ENCODE measurements around the gene ZAP70. TPM values are rescaled to one million over a fixed set of nuclear protein-coding genes. Genes with fewer than 3 reads are reported as not detected.

The ZAP70 gene
- total RNA-seq, 2 donors from 2014 or later: 164 to 190 TPM

GRCh38 chr2:97724501-97724900 lies 11.1 kb downstream of the ZAP70 start:
- Mint-ChIP-seq H3K36me3 (ENCODE audit: insufficient read depth in 2 of 2) (peaks cover 27 to 72% of the 10 kb centered on the region in 2 donors), H3K9me3 (peaks cover 0 to 1% of the 10 kb centered on the region in 2 donors), H3K27me3 (ENCODE audit: low read depth) (no peaks in the 10 kb centered on the region), H3K4me1 (ENCODE audit: low read depth) (peaks cover 74% of the 10 kb centered on the region), H3K27ac (no peak overlapping the region), H3K4me3 (no peak overlapping the region)
- ATAC-seq (replicated peaks in 1 of 2) (no peak), DNase-seq (no peak)

- peaks cover 0 to 1% of the 10 kb centered on the region in 2 donors for H3K9me3 Mint-ChIP-seq
- DNase-seq (no peak), ATAC-seq (replicated peaks in 1 of 2) (no peak)
- no peaks in the 10 kb centered on the region for H3K27me3 Mint-ChIP-seq (ENCODE audit: low read depth)
- H3K36me3 Mint-ChIP-seq (ENCODE audit: insufficient read depth in 2 of 2): peaks cover 29 to 73% of the 10 kb centered on the region in 2 donors
- H3K4me3 Mint-ChIP-seq: no peak overlapping the region
- peaks cover 68% of the 10 kb centered on the region for H3K4me1 Mint-ChIP-seq (ENCODE audit: low read depth)
- peak overlapping the region; percentile 23 for H3K27ac Mint-ChIP-seq
These were observed 11.7 kb downstream of the ZAP70 start for GRCh38 chr2:97724946-97725688.

GRCh38 chr2:97726261-97727064 lies 13.1 kb downstream of the ZAP70 start:
- Mint-ChIP-seq H3K27me3 (ENCODE audit: low read depth) (no peaks in the 10 kb centered on the region), H3K4me3 (no peak overlapping the region), H3K36me3 (ENCODE audit: insufficient read depth in 2 of 2) (peaks cover 35 to 74% of the 10 kb centered on the region in 2 donors), H3K27ac (no peak overlapping the region), H3K9me3 (peaks cover 0 to 1% of the 10 kb centered on the region in 2 donors), H3K4me1 (ENCODE audit: low read depth) (peaks cover 58% of the 10 kb centered on the region)
- ATAC-seq (replicated peaks in 1 of 2): no peak
- DNase-seq: no peak

- DNase-seq: no peak
- Mint-ChIP-seq H3K36me3 (ENCODE audit: insufficient read depth in 2 of 2) (peaks cover 36 to 78% of the 10 kb centered on the region in 2 donors), H3K9me3 (peaks cover 0 to 1% of the 10 kb centered on the region in 2 donors), H3K27me3 (ENCODE audit: low read depth) (no peaks in the 10 kb centered on the region), H3K4me1 (ENCODE audit: low read depth) (peaks cover 57% of the 10 kb centered on the region), H3K4me3 (peak overlapping the region in 1 of 2 donors; percentile 4), H3K27ac (peak overlapping the region; percentile 84)
- ATAC-seq (replicated peaks in 1 of 2): peak in 1 of 2 donors; percentile 16
These were observed 13.9 kb downstream of the ZAP70 start for GRCh38 chr2:97727296-97727695.

- peak overlapping the region; percentile 84 for H3K27ac Mint-ChIP-seq
- peaks cover 51% of the 10 kb centered on the region for H3K4me1 Mint-ChIP-seq (ENCODE audit: low read depth)
- peaks cover 0 to 1% of the 10 kb centered on the region in 2 donors for H3K9me3 Mint-ChIP-seq
- peak overlapping the region; percentile 4 to 11 for H3K4me3 Mint-ChIP-seq
- no peaks in the 10 kb centered on the region for H3K27me3 Mint-ChIP-seq (ENCODE audit: low read depth)
- peak; percentile 71 to 82 for ATAC-seq (replicated peaks in 1 of 2)
- peaks cover 36 to 71% of the 10 kb centered on the region in 2 donors for H3K36me3 Mint-ChIP-seq (ENCODE audit: insufficient read depth in 2 of 2)
- no peak for DNase-seq
These were observed 14.8 kb downstream of the ZAP70 start for GRCh38 chr2:97728091-97728731.

GRCh38 chr2:97730245-97730644 lies 16.9 kb downstream of the ZAP70 start:
- Mint-ChIP-seq H3K4me3 (no peak overlapping the region), H3K4me1 (ENCODE audit: low read depth) (peaks cover 41% of the 10 kb centered on the region), H3K27ac (no peak overlapping the region), H3K27me3 (ENCODE audit: low read depth) (no peaks in the 10 kb centered on the region), H3K9me3 (peaks cover 0 to 1% of the 10 kb centered on the region in 2 donors), H3K36me3 (ENCODE audit: insufficient read depth in 2 of 2) (peaks cover 36 to 65% of the 10 kb centered on the region in 2 donors)
- no peak for ATAC-seq (replicated peaks in 1 of 2)
- DNase-seq: no peak

- peaks cover 32 to 56% of the 10 kb centered on the region in 2 donors for H3K36me3 Mint-ChIP-seq (ENCODE audit: insufficient read depth in 2 of 2)
- no peak for ATAC-seq (replicated peaks in 1 of 2)
- no peak overlapping the region for H3K4me3 Mint-ChIP-seq
- H3K9me3 Mint-ChIP-seq: peaks cover 0 to 1% of the 10 kb centered on the region in 2 donors
- DNase-seq: no peak
- H3K27ac Mint-ChIP-seq: peak overlapping the region; percentile 22
- H3K27me3 Mint-ChIP-seq (ENCODE audit: low read depth): no peaks in the 10 kb centered on the region
- H3K4me1 Mint-ChIP-seq (ENCODE audit: low read depth): peaks cover 30% of the 10 kb centered on the region
These were observed 18.1 kb downstream of the ZAP70 start for GRCh38 chr2:97731274-97732020.

- Mint-ChIP-seq H3K27ac (no peak overlapping the region), H3K36me3 (ENCODE audit: insufficient read depth in 2 of 2) (peaks cover 25 to 48% of the 10 kb centered on the region in 2 donors), H3K4me1 (ENCODE audit: low read depth) (peaks cover 19% of the 10 kb centered on the region), H3K4me3 (no peak overlapping the region), H3K27me3 (ENCODE audit: low read depth) (no peaks in the 10 kb centered on the region), H3K9me3 (no peaks in the 10 kb centered on the region)
- ATAC-seq (replicated peaks in 1 of 2) (no peak), DNase-seq (no peak)
These were observed 19.3 kb downstream of the ZAP70 start for GRCh38 chr2:97732436-97733340.

- H3K36me3 Mint-ChIP-seq (ENCODE audit: insufficient read depth in 2 of 2): peaks cover 20 to 44% of the 10 kb centered on the region in 2 donors
- no peaks in the 10 kb centered on the region for H3K27me3 Mint-ChIP-seq (ENCODE audit: low read depth)
These were observed 20.1 kb downstream of the ZAP70 start for GRCh38 chr2:97733341-97734035.

GRCh38 chr2:97734061-97735051 lies 21.0 kb downstream of the ZAP70 start:
- ATAC-seq (replicated peaks in 1 of 2): no peak
- Mint-ChIP-seq H3K4me3 (no peak overlapping the region), H3K4me1 (ENCODE audit: low read depth) (peaks cover 16% of the 10 kb centered on the region), H3K27me3 (ENCODE audit: low read depth) (no peaks in the 10 kb centered on the region), H3K36me3 (ENCODE audit: insufficient read depth in 2 of 2) (peaks cover 16 to 39% of the 10 kb centered on the region in 2 donors), H3K27ac (no peak overlapping the region), H3K9me3 (no peaks in the 10 kb centered on the region)
- DNase-seq: no peak

More at GRCh38 chr2:97733341-97734035, 20.1 kb downstream of the ZAP70 start:
- Mint-ChIP-seq H3K9me3 (no peaks in the 10 kb centered on the region), H3K4me3 (no peak overlapping the region), H3K27ac (no peak overlapping the region), H3K4me1 (ENCODE audit: low read depth) (peaks cover 14% of the 10 kb centered on the region)
- DNase-seq: no peak
- ATAC-seq (replicated peaks in 1 of 2): no peak
